Lower lobe of right lung (tissue), 2 donors: ENCODE results near the gene IL1RAPL1. TPM values are rescaled to one million over a fixed set of nuclear protein-coding genes. Genes with fewer than 3 reads are reported as not detected.

ENCODE experiments used
- ATAC-seq, 2 donors: fragments of 200-7000 bp; cut with Tn5 transposase; one replicate each; pipeline ENCODE4 v1.9.1; 2020 to 2022; ENCODE audit warnings: mild to moderate bottlenecking in 2 of 2, moderate library complexity in 2 of 2
- DNase-seq: peaks from one replicate; pipeline ENCODE4 v3.0.0-alpha.2; 2020
- H3K27ac ChIP-seq: fragments of 200-600 bp; one replicate; pipeline ENCODE4 v1.8.0; 2022
- H3K27me3 ChIP-seq: fragments of 200-600 bp; one replicate; pipeline ENCODE4 v1.8.0; 2022; ENCODE audit warnings: low read depth
- H3K36me3 ChIP-seq: fragments of 200-600 bp; one replicate; pipeline ENCODE4 v1.8.0; 2022; ENCODE audit warnings: mild to moderate bottlenecking
- H3K4me1 ChIP-seq: fragments of 200-600 bp; one replicate; pipeline ENCODE4 v1.8.0; 2022
- H3K4me3 ChIP-seq: fragments of 200-600 bp; one replicate; pipeline ENCODE4 v1.8.0; 2022; ENCODE audit warnings: mild to moderate bottlenecking
- H3K9me3 ChIP-seq: fragments of 200-600 bp; one replicate; pipeline ENCODE4 v1.8.0; 2022
- intact Hi-C: fragments of 100-400 bp; cut with DNase I; formaldehyde crosslinking; loops from one replicate; pipeline ENCODE4 v1.11.0; 2022
- total RNA-seq: library from RNA; stranded (reverse); fragmentation: NEBNext Ultra II Directional; extraction: Animal tissue kit (Norgen Biotek cat#: 25700); gene quantifications from one replicate; pipeline ENCODE4 v1.2.1, GENCODE V29; 2021
- TF ChIP-seq, protein P1 (sequence below): fragments of 200-600 bp; IDR thresholded peaks from one replicate; pipeline ENCODE4 v1.8.0; 2022; ENCODE audit warnings: antibody characterized with exemption, mild to moderate bottlenecking
- donor health status: DM: no; HTN: yes; CAD: no; lungs with severe emphysema.

Gene IL1RAPL1
- total RNA-seq, 1 donor from 2014 or later, result not detected

DNA sequence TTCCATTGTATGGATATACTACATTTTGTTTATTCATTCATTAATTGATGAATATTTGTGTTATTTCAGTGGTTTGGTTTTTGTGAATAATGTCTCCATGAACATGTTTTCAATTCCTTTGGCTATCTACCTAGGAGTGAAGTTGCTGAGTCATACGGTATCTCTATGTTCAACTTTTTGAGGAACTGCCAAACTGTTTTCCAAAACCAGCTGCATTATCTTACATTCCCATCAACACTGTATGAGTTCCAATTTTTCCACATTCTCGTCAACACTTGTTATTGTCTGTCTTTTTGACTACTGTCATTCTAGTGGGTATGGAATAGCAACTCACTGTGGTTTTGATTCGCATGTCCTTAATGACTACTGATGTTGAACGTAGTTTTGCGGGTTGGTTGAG lies 1239.5 kb downstream of the IL1RAPL1 start:
- DNase-seq (no peak), ATAC-seq (no peak)
- Histone ChIP-seq H3K4me3 (no peak overlapping the region), H3K9me3 (no peaks in the 10 kb centered on the region), H3K4me1 (no peaks in the 10 kb centered on the region), H3K36me3 (no peaks in the 10 kb centered on the region), H3K27ac (no peak overlapping the region), H3K27me3 (no peaks in the 10 kb centered on the region)
- intact Hi-C loops, result no loop called here
- TF ChIP-seq, protein P1, sequence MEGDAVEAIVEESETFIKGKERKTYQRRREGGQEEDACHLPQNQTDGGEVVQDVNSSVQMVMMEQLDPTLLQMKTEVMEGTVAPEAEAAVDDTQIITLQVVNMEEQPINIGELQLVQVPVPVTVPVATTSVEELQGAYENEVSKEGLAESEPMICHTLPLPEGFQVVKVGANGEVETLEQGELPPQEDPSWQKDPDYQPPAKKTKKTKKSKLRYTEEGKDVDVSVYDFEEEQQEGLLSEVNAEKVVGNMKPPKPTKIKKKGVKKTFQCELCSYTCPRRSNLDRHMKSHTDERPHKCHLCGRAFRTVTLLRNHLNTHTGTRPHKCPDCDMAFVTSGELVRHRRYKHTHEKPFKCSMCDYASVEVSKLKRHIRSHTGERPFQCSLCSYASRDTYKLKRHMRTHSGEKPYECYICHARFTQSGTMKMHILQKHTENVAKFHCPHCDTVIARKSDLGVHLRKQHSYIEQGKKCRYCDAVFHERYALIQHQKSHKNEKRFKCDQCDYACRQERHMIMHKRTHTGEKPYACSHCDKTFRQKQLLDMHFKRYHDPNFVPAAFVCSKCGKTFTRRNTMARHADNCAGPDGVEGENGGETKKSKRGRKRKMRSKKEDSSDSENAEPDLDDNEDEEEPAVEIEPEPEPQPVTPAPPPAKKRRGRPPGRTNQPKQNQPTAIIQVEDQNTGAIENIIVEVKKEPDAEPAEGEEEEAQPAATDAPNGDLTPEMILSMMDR, result no peak

DNA sequence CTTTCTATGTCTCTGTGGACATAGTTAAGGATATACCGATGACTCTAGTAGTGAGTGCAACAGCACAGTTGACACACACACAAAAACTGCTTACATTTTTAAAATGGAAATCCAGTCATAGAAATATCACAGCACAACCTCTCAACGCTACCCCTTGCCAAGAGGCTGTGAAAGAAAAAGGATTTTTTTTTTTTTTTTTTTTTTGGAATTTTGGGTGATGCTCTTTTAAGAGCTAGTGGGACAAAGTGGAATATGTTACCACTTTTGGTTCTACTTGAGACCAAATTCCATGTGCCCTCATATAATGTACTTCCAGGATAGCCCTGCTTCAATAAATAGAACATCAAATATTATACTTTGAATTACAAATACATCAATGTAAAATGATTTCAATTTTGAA lies 1247.1 kb downstream of the IL1RAPL1 start:
- no peaks in the 10 kb centered on the region for H3K4me1 ChIP-seq
- DNase-seq, result no peak
- no peaks in the 10 kb centered on the region for H3K27me3 ChIP-seq
- intact Hi-C loops, result no loop called here
- no peak overlapping the region for H3K27ac ChIP-seq
- no peak overlapping the region for H3K4me3 ChIP-seq
- TF ChIP-seq, protein P1, result no peak
- no peaks in the 10 kb centered on the region for H3K36me3 ChIP-seq
- no peak for ATAC-seq
- H3K9me3 ChIP-seq, result no peaks in the 10 kb centered on the region

DNA sequence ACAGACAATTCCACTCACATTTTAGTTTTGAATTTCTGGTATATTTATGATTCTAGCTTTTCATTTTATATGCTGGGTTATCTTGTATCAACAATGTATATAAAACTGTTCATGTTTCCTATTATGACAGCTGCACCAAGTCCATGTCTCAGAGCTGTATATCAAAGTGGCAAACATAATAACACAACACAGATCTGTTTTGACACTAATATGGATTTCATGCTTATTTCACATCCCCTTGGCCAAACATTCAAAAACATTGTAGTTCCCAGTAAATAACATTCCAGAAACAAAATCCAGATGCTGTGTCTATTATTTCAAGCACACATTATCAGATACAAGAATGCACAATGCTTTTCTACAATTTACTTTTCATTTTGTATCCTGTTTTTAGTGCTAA lies 1247.5 kb downstream of the IL1RAPL1 start:
- Histone ChIP-seq H3K4me3 (no peak overlapping the region), H3K27me3 (no peaks in the 10 kb centered on the region), H3K4me1 (no peaks in the 10 kb centered on the region), H3K36me3 (no peaks in the 10 kb centered on the region), H3K27ac (no peak overlapping the region), H3K9me3 (no peaks in the 10 kb centered on the region)
- ATAC-seq, result no peak
- TF ChIP-seq, protein P1, result no peak
- no peak for DNase-seq
- intact Hi-C loops, result no loop called here

DNA sequence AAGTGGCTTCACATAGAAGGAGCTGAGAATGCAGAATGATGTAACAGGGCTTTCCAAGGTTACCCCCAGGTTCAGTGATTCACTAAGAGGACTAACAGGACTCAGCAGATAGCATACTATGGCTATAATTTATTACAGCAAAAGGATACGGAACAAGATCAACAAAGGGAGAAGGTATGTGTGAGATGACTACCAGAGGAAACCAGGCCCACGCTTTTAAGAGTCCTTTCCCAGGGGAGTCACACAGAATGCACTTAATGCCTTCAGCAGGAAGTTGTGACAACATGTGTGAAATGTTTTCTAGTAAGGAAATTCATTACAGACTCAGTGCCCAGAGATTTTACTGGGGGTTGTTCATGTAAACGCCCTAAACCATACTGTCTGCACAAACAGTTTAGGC lies 1254.5 kb downstream of the IL1RAPL1 start:
- DNase-seq, result no peak
- Histone ChIP-seq H3K4me3 (no peak overlapping the region), H3K36me3 (no peaks in the 10 kb centered on the region), H3K27me3 (no peaks in the 10 kb centered on the region), H3K27ac (no peak overlapping the region), H3K4me1 (no peaks in the 10 kb centered on the region), H3K9me3 (no peaks in the 10 kb centered on the region)
- TF ChIP-seq, protein P1, result no peak
- intact Hi-C loops, result no loop called here
- ATAC-seq, result no peak

DNA sequence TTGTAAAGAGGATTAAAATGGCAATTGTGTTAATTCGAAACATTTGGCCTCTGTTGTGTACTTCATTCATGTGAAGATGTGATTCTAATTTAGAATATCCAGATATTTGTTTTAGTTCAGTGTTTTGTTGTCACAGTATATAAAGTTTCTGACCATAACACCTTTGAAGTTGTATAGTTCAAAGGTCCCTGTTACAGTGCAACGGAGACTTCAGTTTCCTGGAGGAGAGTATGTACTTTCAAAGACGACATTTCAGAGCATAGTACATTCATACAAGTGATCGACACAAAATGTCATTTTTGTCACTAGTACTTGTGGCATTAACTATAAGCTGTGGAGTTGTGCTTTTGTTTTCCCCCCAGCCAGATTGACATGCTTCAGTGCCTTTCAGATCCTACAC lies 1255.3 kb downstream of the IL1RAPL1 start:
- H3K36me3 ChIP-seq, result no peaks in the 10 kb centered on the region
- ATAC-seq (no peak), DNase-seq (no peak)
- H3K27ac ChIP-seq, result no peak overlapping the region
- no peaks in the 10 kb centered on the region for H3K27me3 ChIP-seq
- no peaks in the 10 kb centered on the region for H3K4me1 ChIP-seq
- TF ChIP-seq, protein P1, result no peak
- H3K4me3 ChIP-seq, result no peak overlapping the region
- H3K9me3 ChIP-seq, result no peaks in the 10 kb centered on the region
- intact Hi-C loops, result no loop called here
